GM18870 (cell line): ENCODE results near the gene BTAF1.

ENCODE experiments used
- ATAC-seq: cut with Tn5 transposase; IDR thresholded peaks from one replicate; pipeline ENCODE4 v1.9.1; 2021; ENCODE audit warnings: moderate library complexity; ENCODE audit not compliant: unreplicated experiment

The BTAF1 gene

DNA sequence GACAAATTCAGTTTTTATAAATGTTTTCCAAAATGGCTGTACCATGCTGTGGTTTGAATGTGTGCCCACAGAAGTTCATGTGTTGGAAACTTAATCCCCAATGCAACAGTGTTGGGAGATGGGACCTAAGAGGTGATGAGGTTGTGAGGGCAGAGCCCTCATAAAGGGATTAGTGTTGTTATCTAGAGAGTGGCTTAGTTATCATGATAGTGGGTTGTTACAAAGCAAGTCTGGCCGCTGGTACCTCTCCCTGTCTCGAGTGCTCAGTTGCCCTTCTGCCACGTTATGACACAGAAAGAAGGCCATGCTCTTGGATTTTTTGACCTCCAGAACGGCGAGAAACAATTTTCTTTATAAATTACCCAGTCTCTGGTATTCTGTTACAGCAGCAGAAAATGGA, 119.0 kb downstream of the BTAF1 start:
- no peak for ATAC-seq

DNA sequence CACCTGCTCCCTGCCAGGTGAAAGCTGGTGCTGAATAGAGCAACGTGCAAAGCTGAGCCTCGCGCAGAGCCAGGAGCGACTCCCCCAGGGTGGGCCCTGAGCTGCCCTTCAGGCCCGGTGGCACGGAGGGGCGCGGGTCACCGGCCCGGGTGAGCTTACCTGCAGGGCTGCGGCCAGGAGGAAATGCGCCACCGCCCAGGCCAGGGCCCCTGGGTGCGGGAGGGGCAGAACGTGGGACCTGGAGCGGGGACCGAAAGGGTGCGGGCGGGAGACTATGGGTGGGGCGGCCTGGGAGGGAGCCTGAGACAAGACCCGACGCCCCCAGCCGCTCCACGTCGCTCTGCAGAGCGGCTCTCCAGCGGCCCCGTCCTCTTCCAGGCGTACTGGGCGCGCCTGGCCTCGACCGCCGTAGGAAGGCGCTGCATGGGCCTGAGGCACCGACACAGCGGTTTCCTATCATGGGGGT, 122.1 kb downstream of the BTAF1 start:
- ATAC-seq, result no peak

DNA sequence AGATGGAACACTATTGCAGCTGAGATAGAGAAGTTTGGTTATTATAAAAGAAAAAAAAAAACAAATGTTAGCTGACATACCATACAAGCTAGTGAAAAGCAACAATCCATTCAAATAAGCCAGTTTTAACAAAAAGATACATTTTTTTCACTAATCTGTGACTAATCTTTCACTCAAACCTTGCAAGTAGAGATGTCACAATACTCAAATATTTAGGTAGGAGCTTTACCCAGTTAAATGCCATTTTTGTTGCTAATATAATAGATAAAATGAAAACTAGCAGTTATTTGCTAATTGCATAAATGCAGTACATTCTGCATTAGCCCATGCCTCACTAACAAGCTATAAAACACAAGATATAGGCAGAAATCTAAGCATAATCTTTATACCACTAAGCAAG, 123.6 kb downstream of the BTAF1 start:
- ATAC-seq, result no peak

DNA sequence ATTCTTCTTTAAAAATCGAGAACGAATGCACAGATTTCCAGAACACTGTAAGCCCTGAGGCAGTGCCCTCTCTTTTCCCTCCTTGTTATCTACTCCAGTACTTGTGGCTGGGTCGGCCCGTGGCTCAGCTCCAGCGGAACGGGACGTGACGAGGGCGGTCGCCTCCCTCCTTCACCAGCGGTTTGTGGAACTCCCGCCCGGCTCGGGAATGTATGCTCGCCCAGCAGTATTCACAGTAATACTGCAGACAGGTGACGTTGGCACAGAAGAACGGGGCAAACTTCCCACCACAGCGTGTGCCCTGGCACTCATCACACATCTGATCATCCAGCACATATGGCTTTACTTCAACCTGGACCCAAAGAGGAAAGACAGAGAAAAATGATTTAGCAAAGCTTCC, 128.5 kb downstream of the BTAF1 start:
- no peak for ATAC-seq

DNA sequence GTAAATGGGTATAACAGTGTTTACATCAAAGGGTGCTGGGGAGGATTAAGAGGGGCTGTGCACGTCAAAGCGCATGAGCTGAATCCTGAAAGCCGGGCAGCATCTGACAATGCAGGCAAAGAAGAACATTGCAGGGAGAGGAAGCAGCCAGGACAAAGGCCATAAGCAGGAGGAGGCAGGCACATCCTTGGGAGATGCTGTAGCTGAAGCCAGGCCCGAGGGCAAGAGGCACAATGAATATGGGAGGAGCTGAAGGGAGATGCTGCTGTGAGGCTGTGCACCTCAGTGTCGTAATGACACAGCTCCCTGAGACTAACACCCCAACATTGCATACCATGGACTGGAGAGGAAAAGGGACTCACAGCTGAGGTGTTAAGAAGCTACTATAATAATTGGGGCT, 129.2 kb downstream of the BTAF1 start:
- ATAC-seq, result no peak

DNA sequence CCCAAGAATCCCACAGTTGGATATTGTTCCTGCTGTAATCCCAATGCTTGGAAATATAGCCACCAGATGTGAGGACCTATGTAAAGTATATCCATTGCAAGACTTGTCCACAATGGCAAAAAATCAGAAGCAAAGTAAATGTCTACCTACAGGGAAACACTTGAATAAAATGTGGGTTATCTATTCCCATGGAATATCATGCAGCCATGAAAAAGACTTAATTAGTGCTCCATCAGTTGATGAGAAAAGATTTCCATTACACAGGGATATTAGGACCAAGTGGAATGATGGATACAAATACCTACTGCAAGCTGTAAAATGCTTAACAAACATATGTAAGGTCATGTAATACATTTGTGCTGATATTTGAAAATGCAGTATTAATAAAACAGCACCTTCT, 131.2 kb downstream of the BTAF1 start:
- ATAC-seq, result no peak

DNA sequence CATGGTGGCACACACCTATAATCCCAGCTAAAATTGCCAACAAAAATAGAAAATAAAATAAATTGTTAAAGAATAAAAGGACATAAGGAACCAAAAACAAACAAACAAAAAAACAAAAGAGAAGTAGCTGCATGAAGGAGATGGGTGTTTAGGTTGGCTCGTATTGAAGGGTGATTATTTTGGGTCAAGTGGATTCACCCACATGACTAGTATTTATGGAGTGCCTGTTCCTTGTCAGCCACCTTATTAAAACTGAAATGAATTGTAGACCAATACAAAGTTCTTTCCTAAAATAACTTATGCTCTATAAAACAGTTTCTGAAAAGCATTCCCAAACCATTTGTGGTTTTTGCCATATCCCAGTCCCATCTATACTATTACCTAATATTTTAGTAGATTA, 138.7 kb downstream of the BTAF1 start:
- ATAC-seq, result no peak

DNA sequence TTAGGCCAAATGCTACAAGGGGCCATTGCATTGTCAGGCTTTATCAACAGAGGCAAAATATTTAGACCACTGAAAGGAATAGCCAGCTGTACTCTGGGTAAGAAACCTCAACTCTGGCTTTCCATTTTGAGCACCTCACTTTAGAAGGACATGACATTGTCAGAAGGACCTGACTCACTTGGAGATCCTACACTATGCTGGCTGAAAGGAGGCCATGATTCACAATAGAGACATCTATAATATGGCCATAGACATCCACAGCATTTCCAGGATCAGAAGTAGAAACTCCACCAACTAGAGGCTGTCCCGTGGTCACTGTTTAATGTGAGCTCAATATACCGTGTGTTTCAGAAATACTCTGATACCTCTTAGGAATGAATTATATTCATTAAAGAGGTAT, 140.9 kb downstream of the BTAF1 start:
- ATAC-seq, result no peak

DNA sequence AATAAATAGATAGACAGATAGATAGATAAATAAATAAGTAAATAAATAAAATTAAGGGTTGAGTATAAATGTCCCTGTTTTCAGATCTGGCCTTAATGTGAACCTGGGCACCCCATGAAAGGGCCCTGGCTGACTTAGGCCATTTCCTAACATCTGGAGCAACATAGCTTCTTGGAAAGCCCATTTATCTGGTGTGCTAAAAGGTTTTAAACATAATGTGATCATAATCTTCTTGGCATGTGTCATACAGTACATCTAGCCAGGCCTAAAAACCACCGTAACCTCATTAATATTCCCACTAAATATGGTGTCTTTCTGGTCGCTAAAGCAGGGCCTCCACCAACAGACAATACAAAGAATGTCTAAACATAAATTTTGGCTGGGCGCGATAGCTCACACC, 142.8 kb downstream of the BTAF1 start:
- no peak for ATAC-seq

DNA sequence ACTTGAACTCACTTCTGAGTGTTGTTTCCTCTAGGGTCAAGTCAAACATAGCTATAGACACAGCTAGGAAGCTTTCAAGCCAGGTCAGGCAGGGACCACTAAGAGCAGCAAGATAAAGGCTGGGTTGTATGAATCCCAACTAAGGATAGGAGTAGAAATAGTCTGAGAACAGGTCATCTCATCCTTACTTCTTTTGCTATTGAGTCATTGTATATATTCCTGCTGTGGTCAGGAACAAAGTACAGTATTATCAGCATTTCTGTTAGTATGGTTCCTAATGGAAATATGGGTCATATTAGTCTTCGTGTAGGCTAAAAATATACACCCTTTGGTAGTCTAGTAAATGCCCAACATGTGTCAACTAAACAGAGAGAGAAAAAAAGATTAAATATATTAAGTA, 145.3 kb downstream of the BTAF1 start:
- ATAC-seq, result no peak

DNA sequence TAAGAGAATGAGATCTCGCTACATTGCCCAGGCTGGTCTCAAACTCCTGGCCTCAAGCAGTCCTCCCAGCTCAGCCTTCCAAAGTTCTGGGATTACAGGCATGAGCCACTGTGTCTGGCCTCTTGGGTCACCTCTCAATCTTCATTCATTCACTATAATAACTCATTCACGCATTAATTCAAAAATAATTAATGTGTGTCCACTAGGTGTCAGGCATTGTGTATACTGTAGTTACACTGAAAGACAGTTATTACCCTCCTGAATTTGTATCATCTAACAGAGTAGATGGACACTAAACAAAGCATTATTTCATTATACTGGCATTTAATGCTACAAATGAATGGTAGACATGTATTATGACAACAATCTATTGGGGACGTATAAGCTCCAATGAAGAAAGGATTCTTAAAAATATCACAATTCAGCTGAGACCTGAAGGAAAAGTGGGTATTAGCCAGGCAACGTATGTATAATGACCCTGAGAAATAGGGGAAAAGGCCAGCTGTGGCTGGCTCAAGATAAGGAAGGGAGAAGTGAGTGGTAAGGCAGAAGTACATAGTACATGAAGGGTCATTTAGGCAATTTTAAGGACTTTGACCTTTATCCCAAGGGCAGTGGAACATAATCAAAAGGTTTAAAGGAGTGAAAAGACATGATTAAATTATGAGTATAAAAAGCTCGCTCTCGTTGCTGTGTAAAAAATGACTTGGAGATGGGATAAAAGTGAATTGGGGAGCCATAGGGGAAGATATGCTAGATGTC, 150.7 kb downstream of the BTAF1 start:
- ATAC-seq, result no peak

DNA sequence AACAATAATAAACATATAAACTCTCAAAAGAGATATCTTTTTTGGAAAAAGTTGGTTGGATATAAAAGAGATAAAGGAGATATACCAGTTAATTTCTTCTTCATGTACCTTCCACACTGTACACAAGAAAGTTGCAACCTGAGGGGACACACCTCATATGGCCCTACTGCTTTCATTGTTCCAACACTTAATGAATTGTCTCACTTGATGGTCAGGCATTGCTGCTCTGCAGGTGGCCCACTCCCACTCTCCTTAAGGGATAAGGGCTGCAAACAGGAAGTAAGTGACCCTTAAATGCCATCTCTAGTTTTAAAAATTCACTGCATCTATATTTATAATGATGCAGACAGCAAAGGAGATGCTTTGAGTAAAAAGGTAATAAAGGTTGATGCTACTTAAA, 152.3 kb downstream of the BTAF1 start:
- no peak for ATAC-seq

DNA sequence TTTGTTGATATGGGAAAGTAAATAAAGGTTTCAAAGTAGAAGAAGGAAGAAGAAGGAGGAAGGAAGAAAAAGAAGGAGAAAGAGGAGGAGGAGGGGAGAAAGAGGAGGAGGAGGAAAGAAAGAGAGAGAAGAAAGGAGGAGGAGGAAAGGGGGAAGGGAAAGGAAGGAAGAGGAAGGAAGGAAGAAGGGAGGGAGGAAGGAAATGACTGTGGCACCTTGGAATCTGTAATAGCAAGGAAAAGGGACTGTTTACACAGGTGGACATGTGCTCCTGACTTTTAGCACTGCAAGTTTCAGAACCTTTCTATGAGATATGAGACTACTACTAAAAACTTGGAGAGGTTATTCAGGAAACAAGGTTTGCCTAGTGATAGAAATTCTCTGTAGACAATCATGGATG, 153.2 kb downstream of the BTAF1 start:
- no peak for ATAC-seq

DNA sequence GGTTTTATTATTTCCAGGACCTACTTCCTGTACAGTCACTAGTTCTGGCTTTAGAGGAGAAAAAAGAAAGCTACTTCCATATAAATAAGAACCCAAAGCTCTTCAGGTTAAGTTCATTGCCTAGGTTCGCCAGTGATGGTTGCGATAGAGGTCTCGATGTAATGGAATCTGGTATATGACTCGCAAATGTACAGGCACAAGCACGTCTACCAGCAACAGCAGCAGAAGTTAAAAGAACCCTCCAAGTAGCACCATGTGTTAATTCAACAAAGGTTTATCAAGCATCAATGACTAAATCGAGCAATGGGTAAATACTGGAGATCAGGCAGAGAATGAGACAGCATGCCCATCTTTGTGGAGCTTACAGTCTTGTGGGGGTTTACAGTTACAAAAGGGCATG, 155.4 kb downstream of the BTAF1 start:
- ATAC-seq, result no peak
